Left kidney (tissue), 2 donors: Measurements from ENCODE around the gene ADPRHL1. TPM values are rescaled to one million over a fixed set of nuclear protein-coding genes. Genes with fewer than 3 reads are reported as not detected.
A peak's percentile ranks its signal among the peaks of the same experiment; 100 is the strongest.
"Not testable (repeated sequence)": the region's sequence is repeated elsewhere in the genome, so short reads cannot be mapped to it uniquely, and the experiment has no call there.

Experiments used
- DNase-seq: peaks from one replicate; pipeline ENCODE4 v3.0.0-alpha.2; 2013
- polyA plus RNA-seq: library from polyadenylated mRNA; unstranded; fragments of 120-200 nt; gene quantifications from one replicate; pipeline ENCODE4 v1.2.1, GENCODE V29; 2013; ENCODE audit not compliant: insufficient read length

The ADPRHL1 gene
- polyA plus RNA-seq, 1 donor = 5.2 TPM

GRCh38 chr13:113402471-113403254 lies 50.6 kb downstream of the ADPRHL1 start:
- no peak for DNase-seq

- DNase-seq = no peak
Measured at GRCh38 chr13:113401452-113402415, 51.6 kb downstream of the ADPRHL1 start.

- DNase-seq = no peak
Measured at GRCh38 chr13:113400621-113401451, 52.5 kb downstream of the ADPRHL1 start.

- no peak for DNase-seq
Measured at GRCh38 chr13:113399755-113400149, 53.5 kb downstream of the ADPRHL1 start.

GRCh38 chr13:113398963-113399754 lies 54.1 kb downstream of the ADPRHL1 start:
- DNase-seq = no peak

- DNase-seq = no peak
Measured at GRCh38 chr13:113397608-113398425, 55.5 kb downstream of the ADPRHL1 start.

- no peak for DNase-seq
Measured at GRCh38 chr13:113394339-113394640, 59.0 kb downstream of the ADPRHL1 start.

GRCh38 chr13:113393563-113394338 lies 59.5 kb downstream of the ADPRHL1 start:
- DNase-seq = peak; percentile 75

- DNase-seq = no peak
Measured at GRCh38 chr13:113393226-113393562, 60.1 kb downstream of the ADPRHL1 start.

- DNase-seq = no peak
Measured at GRCh38 chr13:113390874-113391497, 62.3 kb downstream of the ADPRHL1 start.

- DNase-seq = not testable (repeated sequence)
Measured at GRCh38 chr13:113389586-113389985, 63.7 kb downstream of the ADPRHL1 start.

- no peak for DNase-seq
Measured at GRCh38 chr13:113387396-113387795, 65.9 kb downstream of the ADPRHL1 start.

- no peak for DNase-seq
Measured at GRCh38 chr13:113383089-113383488, 70.2 kb downstream of the ADPRHL1 start.

GRCh38 chr13:113382542-113382941 lies 70.7 kb downstream of the ADPRHL1 start:
- not testable (repeated sequence) for DNase-seq

- DNase-seq = no peak
Measured at GRCh38 chr13:113378825-113379224, 74.5 kb downstream of the ADPRHL1 start.

- no peak for DNase-seq
Measured at GRCh38 chr13:113374511-113375175, 78.6 kb downstream of the ADPRHL1 start.

- DNase-seq = no peak
Measured at GRCh38 chr13:113373811-113374485, 79.3 kb downstream of the ADPRHL1 start.

- not testable (repeated sequence) for DNase-seq
Measured at GRCh38 chr13:113371701-113372100, 81.6 kb downstream of the ADPRHL1 start.
